ENCODE measurements around the gene FGF18. TPM values are rescaled to one million over a fixed set of nuclear protein-coding genes. Genes with fewer than 3 reads are reported as not detected.
A peak's percentile ranks its signal among the peaks of the same experiment; 100 is the strongest.
"Not testable (repeated sequence)": the region's sequence is repeated elsewhere in the genome, so short reads cannot be mapped to it uniquely, and the experiment has no call there.

Gene FGF18
- total RNA-seq, 1 donor from 2014 or later, result 2.4 TPM

GRCh38 chr5:171390883-171391677 is 28.4 kb upstream of the FGF18 start:
- Mint-ChIP-seq H3K27me3 (ENCODE audit: low read depth) (peaks cover 26% of the 10 kb centered on the region), H3K4me1 (peaks cover 64% of the 10 kb centered on the region)

GRCh38 chr5:171391996-171392577 is 27.4 kb upstream of the FGF18 start:
- Mint-ChIP-seq H3K4me3 (peak overlapping the region; percentile 97), H3K9me3 (no peaks in the 10 kb centered on the region), H3K36me3 (ENCODE audit: low read depth) (peaks cover 58% of the 10 kb centered on the region), H3K27ac (ENCODE audit: unreplicated experiment) (no peak overlapping the region), H3K27me3 (ENCODE audit: low read depth) (peaks cover 26% of the 10 kb centered on the region), H3K4me1 (peaks cover 62% of the 10 kb centered on the region)
- TF ChIP-seq, protein P1, sequence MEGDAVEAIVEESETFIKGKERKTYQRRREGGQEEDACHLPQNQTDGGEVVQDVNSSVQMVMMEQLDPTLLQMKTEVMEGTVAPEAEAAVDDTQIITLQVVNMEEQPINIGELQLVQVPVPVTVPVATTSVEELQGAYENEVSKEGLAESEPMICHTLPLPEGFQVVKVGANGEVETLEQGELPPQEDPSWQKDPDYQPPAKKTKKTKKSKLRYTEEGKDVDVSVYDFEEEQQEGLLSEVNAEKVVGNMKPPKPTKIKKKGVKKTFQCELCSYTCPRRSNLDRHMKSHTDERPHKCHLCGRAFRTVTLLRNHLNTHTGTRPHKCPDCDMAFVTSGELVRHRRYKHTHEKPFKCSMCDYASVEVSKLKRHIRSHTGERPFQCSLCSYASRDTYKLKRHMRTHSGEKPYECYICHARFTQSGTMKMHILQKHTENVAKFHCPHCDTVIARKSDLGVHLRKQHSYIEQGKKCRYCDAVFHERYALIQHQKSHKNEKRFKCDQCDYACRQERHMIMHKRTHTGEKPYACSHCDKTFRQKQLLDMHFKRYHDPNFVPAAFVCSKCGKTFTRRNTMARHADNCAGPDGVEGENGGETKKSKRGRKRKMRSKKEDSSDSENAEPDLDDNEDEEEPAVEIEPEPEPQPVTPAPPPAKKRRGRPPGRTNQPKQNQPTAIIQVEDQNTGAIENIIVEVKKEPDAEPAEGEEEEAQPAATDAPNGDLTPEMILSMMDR (conservative IDR thresholded peaks at IDR 0.05), result no peak
- DNase-seq (ENCODE audit: low read depth, low spot score), result no peak

More at GRCh38 chr5:171390883-171391677, 28.4 kb upstream of the FGF18 start:
- TF ChIP-seq, protein P1 (conservative IDR thresholded peaks at IDR 0.05), result no peak
- H3K9me3 Mint-ChIP-seq, result no peaks in the 10 kb centered on the region
- H3K36me3 Mint-ChIP-seq (ENCODE audit: low read depth), result peaks cover 52% of the 10 kb centered on the region
- H3K4me3 Mint-ChIP-seq, result peak overlapping the region; percentile 97
- peak overlapping the region; percentile 54 for H3K27ac Mint-ChIP-seq (ENCODE audit: unreplicated experiment)
- no peak for DNase-seq (ENCODE audit: low read depth, low spot score)

GRCh38 chr5:171392585-171393159 is 26.8 kb upstream of the FGF18 start:
- Mint-ChIP-seq H3K4me3 (peak overlapping the region; percentile 97), H3K4me1 (peaks cover 61% of the 10 kb centered on the region), H3K27ac (ENCODE audit: unreplicated experiment) (no peak overlapping the region)

GRCh38 chr5:171395042-171395441 is 24.4 kb upstream of the FGF18 start:
- Mint-ChIP-seq H3K36me3 (ENCODE audit: low read depth) (peaks cover 56% of the 10 kb centered on the region), H3K9me3 (no peaks in the 10 kb centered on the region), H3K4me1 (peaks cover 58% of the 10 kb centered on the region), H3K27me3 (ENCODE audit: low read depth) (peaks cover 10% of the 10 kb centered on the region), H3K4me3 (peak overlapping the region; percentile 26), H3K27ac (ENCODE audit: unreplicated experiment) (no peak overlapping the region)
- DNase-seq (ENCODE audit: low read depth, low spot score), result no peak
- TF ChIP-seq, protein P1 (conservative IDR thresholded peaks at IDR 0.05), result no peak

More at GRCh38 chr5:171392585-171393159, 26.8 kb upstream of the FGF18 start:
- Mint-ChIP-seq H3K9me3 (no peaks in the 10 kb centered on the region), H3K27me3 (ENCODE audit: low read depth) (peaks cover 20% of the 10 kb centered on the region), H3K36me3 (ENCODE audit: low read depth) (peaks cover 59% of the 10 kb centered on the region)
- DNase-seq (ENCODE audit: low read depth, low spot score), result no peak
- TF ChIP-seq, protein P1 (conservative IDR thresholded peaks at IDR 0.05), result peak; percentile 28

- H3K4me1 Mint-ChIP-seq, result peaks cover 45% of the 10 kb centered on the region
- H3K4me3 Mint-ChIP-seq, result peak overlapping the region; percentile 57
- H3K27me3 Mint-ChIP-seq (ENCODE audit: low read depth); H3K27ac Mint-ChIP-seq (ENCODE audit: unreplicated experiment); DNase-seq (ENCODE audit: low read depth, low spot score); H3K9me3 Mint-ChIP-seq: not testable (repeated sequence)
- H3K36me3 Mint-ChIP-seq (ENCODE audit: low read depth), result peaks cover 57% of the 10 kb centered on the region
Observed at GRCh38 chr5:171396583-171396982, 22.9 kb upstream of the FGF18 start.

Measured in neural crest cell (in vitro differentiated cells).